HepG2 (cell line): ENCODE measurements around the gene DST. TPM values are rescaled to one million over a fixed set of nuclear protein-coding genes. Genes with fewer than 3 reads are reported as not detected.

ENCODE experiments used
- ARNT ChIP-seq: fragments of 450-650 bp; IDR thresholded peaks from 2 replicates; pipeline ENCODE4 v1.6.1; 2017
- BCL6 ChIP-seq: IDR thresholded peaks from 2 replicates; pipeline ENCODE4 v1.6.1; 2016; ENCODE audit warnings: missing genetic modification reagents, missing compliant biosample characterization
- ELF4 ChIP-seq: sonication (generic); formaldehyde crosslinking; IDR thresholded peaks from 2 replicates; pipeline ENCODE4 v1.5.0; 2020; ENCODE audit warnings: missing genetic modification reagents, mild to moderate bottlenecking, moderate library complexity, borderline replicate concordance
- HNRNPLL ChIP-seq: fragments of 200-400 bp; formaldehyde crosslinking; IDR thresholded peaks from 2 replicates; pipeline ENCODE4 v1.6.1; 2017; ENCODE audit warnings: mild to moderate bottlenecking, low read depth, low read length; ENCODE audit not compliant: poor library complexity, severe bottlenecking
- KLF16 ChIP-seq, 2 experiments: sonication (generic) in 1 of 2; formaldehyde crosslinking in 1 of 2; IDR thresholded peaks; 2 replicates each; pipeline versions ENCODE4 v1.6.1 to v1.8.0; 2016 to 2023; ENCODE audit warnings: missing genetic modification reagents in 2 of 2, missing compliant biosample characterization in 1 of 2
- KMT2B ChIP-seq: IDR thresholded peaks from 2 replicates; pipeline ENCODE4 v1.6.1; 2016; ENCODE audit warnings: missing genetic modification reagents, missing compliant biosample characterization
- PREB ChIP-seq: sonication (generic); formaldehyde crosslinking; IDR thresholded peaks from 2 replicates; pipeline ENCODE4 v1.4.0; 2020; ENCODE audit warnings: missing genetic modification reagents
- RARA ChIP-seq: IDR thresholded peaks from 2 replicates; pipeline ENCODE4 v1.6.1; 2016; ENCODE audit warnings: missing genetic modification reagents, missing compliant biosample characterization
- RARG ChIP-seq: sonication (generic); formaldehyde crosslinking; IDR thresholded peaks from 2 replicates; pipeline ENCODE4 v1.4.0; 2020; ENCODE audit warnings: low read depth, mild to moderate bottlenecking, missing genetic modification reagents
- REST ChIP-seq, 2 experiments: IDR thresholded peaks; 2 replicates each; pipeline ENCODE4 v1.6.1; 2011 to 2012; ENCODE audit warnings: low read length in 2 of 2, borderline replicate concordance in 1 of 2, low read depth in 1 of 2, mild to moderate bottlenecking in 1 of 2, moderate library complexity in 1 of 2
- RFX3 ChIP-seq: IDR thresholded peaks from 2 replicates; pipeline ENCODE4 v1.6.1; 2016; ENCODE audit warnings: missing biosample characterization, missing genetic modification reagents
- RFXAP ChIP-seq: sonication (generic); formaldehyde crosslinking; IDR thresholded peaks from 2 replicates; pipeline ENCODE4 v1.4.0; 2020; ENCODE audit warnings: missing genetic modification reagents, borderline replicate concordance
- SUZ12 ChIP-seq: fragments of 150-350 bp; IDR thresholded peaks from 2 replicates; pipeline ENCODE4 v1.6.1; 2014; ENCODE audit warnings: low read depth, low read length
- TBX2 ChIP-seq: sonication (generic); formaldehyde crosslinking; IDR thresholded peaks from 2 replicates; pipeline ENCODE4 v1.5.0; 2020; ENCODE audit warnings: missing genetic modification reagents, mild to moderate bottlenecking, borderline replicate concordance
- TEF ChIP-seq: sonication (generic); formaldehyde crosslinking; IDR thresholded peaks from 2 replicates; pipeline ENCODE4 v1.5.0; 2020; ENCODE audit warnings: missing genetic modification reagents
- TERF1 ChIP-seq: sonication (generic); formaldehyde crosslinking; IDR thresholded peaks from 2 replicates; pipeline ENCODE4 v1.8.0; 2022; ENCODE audit warnings: mild to moderate bottlenecking, missing genetic modification reagents, moderate library complexity
- TOE1 ChIP-seq: sonication (generic); formaldehyde crosslinking; IDR thresholded peaks from 2 replicates; pipeline ENCODE4 v1.4.0; 2020; ENCODE audit warnings: mild to moderate bottlenecking, missing genetic modification reagents
- ZFP36L1 ChIP-seq: sonication (generic); formaldehyde crosslinking; IDR thresholded peaks from 2 replicates; pipeline ENCODE4 v1.8.0; 2022; ENCODE audit warnings: mild to moderate bottlenecking, missing genetic modification reagents, moderate library complexity
- ZFP91 ChIP-seq: sonication (generic); formaldehyde crosslinking; IDR thresholded peaks from 2 replicates; pipeline ENCODE4 v1.9.0; 2022; ENCODE audit warnings: missing genetic modification reagents, mild to moderate bottlenecking, borderline replicate concordance
- ZFY ChIP-seq: sonication (generic); formaldehyde crosslinking; IDR thresholded peaks from 2 replicates; pipeline ENCODE4 v1.4.0; 2020; ENCODE audit warnings: missing genetic modification reagents
- ZNF660 ChIP-seq: sonication (generic); formaldehyde crosslinking; IDR thresholded peaks from 2 replicates; pipeline ENCODE4 v1.5.1; 2020; ENCODE audit warnings: mild to moderate bottlenecking, low read depth, missing genetic modification reagents, borderline replicate concordance
- ZNF720 ChIP-seq: sonication (generic); formaldehyde crosslinking; IDR thresholded peaks from 2 replicates; pipeline ENCODE4 v1.4.0; 2020; ENCODE audit warnings: missing genetic modification reagents
- ZNF775 ChIP-seq: sonication (generic); formaldehyde crosslinking; IDR thresholded peaks from 2 replicates; pipeline ENCODE4 v1.4.0; 2020; ENCODE audit warnings: missing genetic modification reagents, mild to moderate bottlenecking, moderate library complexity, borderline replicate concordance
- polyA plus RNA-seq, 8 experiments: library from polyadenylated mRNA; depleted of rRNA in 3 of 8; stranded (reverse) in 7 of 8; unstranded in 1 of 8; fragments of >200 nt; fragmentation: Illumina TruSeq in 4 of 8; extraction: Trizol in 4 of 8; gene quantifications; 2 replicates each; pipeline versions ENCODE4 v1.2.1 to v1.2.3, GENCODE V29; 2011 to 2016; ENCODE audit warnings: low read depth in 4 of 8, missing spikeins in 1 of 8, mixed read lengths in 1 of 8; ENCODE audit not compliant: insufficient read depth in 1 of 8
- total RNA-seq, 5 experiments: library from RNA; depleted of rRNA; stranded (reverse); fragments of >200 nt; fragmentation: Illumina TruSeq; extraction: Trizol; gene quantifications; 2 replicates each; pipeline ENCODE4 v1.2.3, GENCODE V29; 2016; ENCODE audit warnings: low read depth in 1 of 5

DST gene
- total and polyA plus RNA-seq, 2 of the 13 experiments (the other 11 are each of a cell fraction or from before 2014, with no cell fraction given), result 64.4 to 89.0 TPM

- TF ChIP-seq ZNF720, result no peak
- 0 out of 4 replicates have a peak, but pooled peaks of 1 of the 2 experiments have one; percentile 25 for TF ChIP-seq REST (IDR thresholded peaks at IDR 0.05; ENCODE audit: borderline replicate concordance in 1 of 2, low read depth in 1 of 2, low read length in 2 of 2)
- no peak for TF ChIP-seq ELF4 (CRISPR knock-in tag)
- TF ChIP-seq ZFP36L1 (CRISPR knock-in tag), result no peak
- no peak for TF ChIP-seq TEF (CRISPR knock-in tag)
- TF ChIP-seq ZFY (CRISPR knock-in tag), result no peak
- no peak for TF ChIP-seq ZNF660 (CRISPR knock-in tag)
- TF ChIP-seq RFX3 (CRISPR knock-in tag), result no peak
- no peak for TF ChIP-seq RFXAP (CRISPR knock-in tag)
- no peak for TF ChIP-seq ARNT
- no peak for TF ChIP-seq SUZ12
- TF ChIP-seq TOE1 (CRISPR knock-in tag), result no peak
- peak; percentile 96 for TF ChIP-seq BCL6 (CRISPR knock-in tag)
- no peak for TF ChIP-seq ZNF775 (CRISPR knock-in tag)
- no peak for TF ChIP-seq PREB (CRISPR knock-in tag)
- TF ChIP-seq TERF1 (CRISPR knock-in tag), result no peak
- peak; percentile 48; the same call in 1 of the 2 replicates for TF ChIP-seq RARA (CRISPR knock-in tag)
- no peak for TF ChIP-seq KMT2B (CRISPR knock-in tag)
- no peak for TF ChIP-seq ZFP91
- no peak for TF ChIP-seq HNRNPLL
- TF ChIP-seq KLF16 (CRISPR knock-in tag; IDR thresholded peaks at IDR 0.05), result no peak; a peak in 1 of 4 replicates
- TF ChIP-seq TBX2, result peak; percentile 91
- no peak for TF ChIP-seq RARG (CRISPR knock-in tag)
These were observed 131.6 kb downstream of the DST start (continued) for GRCh38 chr6:56510984-56511531.
